Liver (tissue), 3 donors: ENCODE data around the gene NOL4L.

Experiments used
- FOXA1 ChIP-seq: IDR thresholded peaks from 2 replicates; pipeline ENCODE4 v1.6.1; 2016; ENCODE audit warnings: antibody characterized with exemption
- HNF4G ChIP-seq: IDR thresholded peaks from 2 replicates; pipeline ENCODE4 v1.6.1; 2016; ENCODE audit warnings: antibody characterized with exemption
- JUND ChIP-seq, 2 donors: IDR thresholded peaks; 2 replicates each; pipeline ENCODE4 v1.6.1; 2016; ENCODE audit warnings: antibody characterized with exemption in 2 of 2
- RAD21 ChIP-seq, 2 donors: IDR thresholded peaks; 2 replicates each; pipeline ENCODE4 v1.6.1; 2016; ENCODE audit warnings: antibody characterized with exemption in 2 of 2, mild to moderate bottlenecking in 2 of 2
- SP1 ChIP-seq: IDR thresholded peaks from 2 replicates; pipeline ENCODE4 v1.6.1; 2018; ENCODE audit warnings: antibody characterized with exemption, mild to moderate bottlenecking
- TAF1 ChIP-seq: conservative IDR thresholded peaks from 2 replicates; pipeline ENCODE4 v1.6.1; 2016; ENCODE audit warnings: antibody characterized with exemption, mild to moderate bottlenecking
- YY1 ChIP-seq: IDR thresholded peaks from 2 replicates; pipeline ENCODE4 v1.6.1; 2016; ENCODE audit warnings: antibody characterized with exemption, mild to moderate bottlenecking
- TF ChIP-seq, protein P1 (sequence below): fragments of 150-350 bp; IDR thresholded peaks from 2 replicates; pipeline ENCODE4 v1.5.1; 2017; ENCODE audit warnings: improper control_type of control experiment, low read depth, low read length; ENCODE audit not compliant: missing input control
- TF ChIP-seq, protein P2 (sequence below): IDR thresholded peaks from 2 replicates; pipeline ENCODE4 v1.6.1; 2016; ENCODE audit warnings: antibody characterized with exemption, mild to moderate bottlenecking
- TF ChIP-seq, protein P3 (sequence below): IDR thresholded peaks from 2 replicates; pipeline ENCODE4 v1.6.1; 2016; ENCODE audit warnings: antibody characterized with exemption
- TF ChIP-seq, protein P4 (sequence below): IDR thresholded peaks from 2 replicates; pipeline ENCODE4 v1.6.1; 2016; ENCODE audit warnings: antibody characterized with exemption
- donor health status: healthy.
- donor health status: healthy.

DNA sequence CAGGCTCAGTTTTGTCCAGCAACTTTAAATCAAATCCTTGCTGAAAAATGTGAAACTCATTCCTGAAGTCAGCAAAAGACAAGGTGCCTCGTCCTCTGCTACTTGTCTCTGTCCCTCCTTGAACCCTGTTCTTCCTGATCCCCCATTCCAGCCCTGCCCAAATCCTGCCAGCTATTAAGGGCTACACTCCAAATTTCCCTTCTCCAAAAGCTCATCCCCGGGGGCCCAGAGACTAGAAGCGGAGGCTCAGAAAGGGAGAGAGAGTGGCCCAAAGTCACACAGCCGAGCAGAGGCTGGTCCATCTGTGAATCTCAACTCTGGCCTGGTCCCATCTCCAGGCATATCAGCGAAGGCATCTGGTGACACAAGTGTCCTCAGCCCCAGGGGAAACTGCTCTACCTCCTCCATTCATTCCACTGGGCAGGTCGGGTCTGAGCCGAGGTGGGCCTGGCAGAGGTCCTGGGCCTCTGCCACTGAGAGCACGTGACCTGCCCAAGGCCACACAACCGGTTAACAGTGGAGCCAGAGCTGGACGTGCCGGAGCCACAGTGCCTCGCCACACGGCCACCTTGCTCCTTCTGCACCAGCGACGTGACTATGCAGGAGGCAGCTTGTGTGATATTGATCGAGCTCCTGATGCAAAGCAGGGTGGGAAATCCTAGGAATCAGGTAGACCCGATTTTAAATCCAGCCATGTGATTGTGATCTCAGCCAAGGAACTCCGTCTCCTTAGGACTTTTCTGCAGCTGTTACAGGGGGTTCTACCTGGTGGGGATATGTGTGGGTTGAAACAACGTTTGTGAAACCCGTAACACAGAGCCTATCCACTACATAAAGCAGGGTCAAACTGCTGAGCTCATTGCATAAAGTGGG, 28.6 kb downstream of the NOL4L start:
- TF ChIP-seq TAF1 (no peak), SP1 (no peak), RAD21 (IDR thresholded peaks at IDR 0.05) (no peak), YY1 (no peak), JUND (IDR thresholded peaks at IDR 0.05) (no peak), HNF4G (no peak), FOXA1 (no peak)
- TF ChIP-seq, protein P1, sequence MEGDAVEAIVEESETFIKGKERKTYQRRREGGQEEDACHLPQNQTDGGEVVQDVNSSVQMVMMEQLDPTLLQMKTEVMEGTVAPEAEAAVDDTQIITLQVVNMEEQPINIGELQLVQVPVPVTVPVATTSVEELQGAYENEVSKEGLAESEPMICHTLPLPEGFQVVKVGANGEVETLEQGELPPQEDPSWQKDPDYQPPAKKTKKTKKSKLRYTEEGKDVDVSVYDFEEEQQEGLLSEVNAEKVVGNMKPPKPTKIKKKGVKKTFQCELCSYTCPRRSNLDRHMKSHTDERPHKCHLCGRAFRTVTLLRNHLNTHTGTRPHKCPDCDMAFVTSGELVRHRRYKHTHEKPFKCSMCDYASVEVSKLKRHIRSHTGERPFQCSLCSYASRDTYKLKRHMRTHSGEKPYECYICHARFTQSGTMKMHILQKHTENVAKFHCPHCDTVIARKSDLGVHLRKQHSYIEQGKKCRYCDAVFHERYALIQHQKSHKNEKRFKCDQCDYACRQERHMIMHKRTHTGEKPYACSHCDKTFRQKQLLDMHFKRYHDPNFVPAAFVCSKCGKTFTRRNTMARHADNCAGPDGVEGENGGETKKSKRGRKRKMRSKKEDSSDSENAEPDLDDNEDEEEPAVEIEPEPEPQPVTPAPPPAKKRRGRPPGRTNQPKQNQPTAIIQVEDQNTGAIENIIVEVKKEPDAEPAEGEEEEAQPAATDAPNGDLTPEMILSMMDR = no peak
- TF ChIP-seq, protein P2, sequence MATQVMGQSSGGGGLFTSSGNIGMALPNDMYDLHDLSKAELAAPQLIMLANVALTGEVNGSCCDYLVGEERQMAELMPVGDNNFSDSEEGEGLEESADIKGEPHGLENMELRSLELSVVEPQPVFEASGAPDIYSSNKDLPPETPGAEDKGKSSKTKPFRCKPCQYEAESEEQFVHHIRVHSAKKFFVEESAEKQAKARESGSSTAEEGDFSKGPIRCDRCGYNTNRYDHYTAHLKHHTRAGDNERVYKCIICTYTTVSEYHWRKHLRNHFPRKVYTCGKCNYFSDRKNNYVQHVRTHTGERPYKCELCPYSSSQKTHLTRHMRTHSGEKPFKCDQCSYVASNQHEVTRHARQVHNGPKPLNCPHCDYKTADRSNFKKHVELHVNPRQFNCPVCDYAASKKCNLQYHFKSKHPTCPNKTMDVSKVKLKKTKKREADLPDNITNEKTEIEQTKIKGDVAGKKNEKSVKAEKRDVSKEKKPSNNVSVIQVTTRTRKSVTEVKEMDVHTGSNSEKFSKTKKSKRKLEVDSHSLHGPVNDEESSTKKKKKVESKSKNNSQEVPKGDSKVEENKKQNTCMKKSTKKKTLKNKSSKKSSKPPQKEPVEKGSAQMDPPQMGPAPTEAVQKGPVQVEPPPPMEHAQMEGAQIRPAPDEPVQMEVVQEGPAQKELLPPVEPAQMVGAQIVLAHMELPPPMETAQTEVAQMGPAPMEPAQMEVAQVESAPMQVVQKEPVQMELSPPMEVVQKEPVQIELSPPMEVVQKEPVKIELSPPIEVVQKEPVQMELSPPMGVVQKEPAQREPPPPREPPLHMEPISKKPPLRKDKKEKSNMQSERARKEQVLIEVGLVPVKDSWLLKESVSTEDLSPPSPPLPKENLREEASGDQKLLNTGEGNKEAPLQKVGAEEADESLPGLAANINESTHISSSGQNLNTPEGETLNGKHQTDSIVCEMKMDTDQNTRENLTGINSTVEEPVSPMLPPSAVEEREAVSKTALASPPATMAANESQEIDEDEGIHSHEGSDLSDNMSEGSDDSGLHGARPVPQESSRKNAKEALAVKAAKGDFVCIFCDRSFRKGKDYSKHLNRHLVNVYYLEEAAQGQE = no peak
- TF ChIP-seq, protein P3, sequence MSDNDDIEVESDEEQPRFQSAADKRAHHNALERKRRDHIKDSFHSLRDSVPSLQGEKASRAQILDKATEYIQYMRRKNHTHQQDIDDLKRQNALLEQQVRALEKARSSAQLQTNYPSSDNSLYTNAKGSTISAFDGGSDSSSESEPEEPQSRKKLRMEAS = no peak
- TF ChIP-seq, protein P4, sequence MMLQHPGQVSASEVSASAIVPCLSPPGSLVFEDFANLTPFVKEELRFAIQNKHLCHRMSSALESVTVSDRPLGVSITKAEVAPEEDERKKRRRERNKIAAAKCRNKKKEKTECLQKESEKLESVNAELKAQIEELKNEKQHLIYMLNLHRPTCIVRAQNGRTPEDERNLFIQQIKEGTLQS = no peak
